GM12878 (cell line): ENCODE measurements around the gene UHRF1. TPM values are rescaled to one million over a fixed set of nuclear protein-coding genes. Genes with fewer than 3 reads are reported as not detected.

Source experiments
- ATAC-seq: fragments of 200-7000 bp; cut with Tn5 transposase; 3 replicates; pipeline ENCODE4 v1.9.1; 2020; ENCODE audit warnings: mild to moderate bottlenecking, moderate library complexity
- BruUV-seq: library from RNA; stranded (reverse); fragments of 400-500 nt; replicated peaks from 2 replicates; lab custom pipeline; 2021; lab: Mats Ljungman, UMichigan
- CTCF ChIA-PET: fragments of 300-600 bp; sonication (Branson Sonifier 250); formaldehyde crosslinking; extraction: SDS; loops from one replicate; lab custom pipeline; 2021; ENCODE audit warnings: inconsistent platforms; lab: Yijun Ruan, JAX
- POLR2A ChIA-PET: fragments of 350-600 bp; formaldehyde crosslinking; extraction: SDS; loops from one replicate; lab custom pipeline; 2021; ENCODE audit warnings: inconsistent platforms; lab: Charles Lee
- RAD21 ChIA-PET: fragments of 300-600 bp; sonication (Branson Sonifier 250); formaldehyde crosslinking; loops from one replicate; lab custom pipeline; 2023; ENCODE audit warnings: antibody characterized with exemption; ENCODE audit not compliant: unreplicated experiment; lab: Charles Lee
- SMC1A ChIA-PET: fragments of 300-600 bp; sonication (Branson Sonifier 250); formaldehyde crosslinking; loops from one replicate; lab custom pipeline; 2023; ENCODE audit not compliant: unreplicated experiment, uncharacterized antibody; lab: Charles Lee
- DNase-seq: peaks from one replicate; pipeline ENCODE4 v3.0.0-alpha.2; 2011; ENCODE audit warnings: low read depth, low spot score
- FAIRE-seq: peaks from 3 replicates; lab custom pipeline; 2011; peaks lifted over from hg19 to GRCh38; lab: Jason Lieb, UNC
- H2AFZ ChIP-seq: 2 replicates; pipeline ENCODE4 v1.6.0; 2011; ENCODE audit warnings: low read depth, low read length, control low read depth; ENCODE audit not compliant: control insufficient read depth
- H3K27ac ChIP-seq: 2 replicates; pipeline ENCODE4 v1.5.1; 2011; ENCODE audit warnings: control low read depth; ENCODE audit not compliant: control insufficient read depth, insufficient read depth
- H3K27me3 ChIP-seq, 2 experiments: replicated peaks in 1 of 2; 2 replicates each; pipeline versions ENCODE4 v1.6.0 to v1.6.1; 2011; ENCODE audit warnings: low read length in 1 of 2; ENCODE audit not compliant: control insufficient read depth in 2 of 2, insufficient read depth in 2 of 2
- H3K36me3 ChIP-seq, 2 experiments: 2 replicates each; pipeline ENCODE4 v1.5.1; 2011; ENCODE audit warnings: low read length in 1 of 2; ENCODE audit not compliant: control insufficient read depth in 2 of 2, insufficient read depth in 2 of 2
- H3K4me1 ChIP-seq: 2 replicates; pipeline ENCODE4 v1.6.1; 2011; ENCODE audit warnings: mild to moderate bottlenecking, low read length, moderate library complexity, mixed read lengths; ENCODE audit not compliant: control insufficient read depth, insufficient read depth
- H3K4me2 ChIP-seq: 2 replicates; pipeline ENCODE4 v1.6.0; 2011; ENCODE audit warnings: control low read depth; ENCODE audit not compliant: control insufficient read depth, insufficient read depth
- H3K4me3 ChIP-seq: fragments of 200-600 bp; sonication (generic); 2 replicates; pipeline ENCODE4 v1.5.1; 2016
- H3K79me2 ChIP-seq: 2 replicates; pipeline ENCODE4 v1.6.0; 2011; ENCODE audit warnings: low read length; ENCODE audit not compliant: control insufficient read depth, insufficient read depth
- H3K9ac ChIP-seq: 2 replicates; pipeline ENCODE4 v1.8.0; 2011; ENCODE audit warnings: low read length, control low read depth, mixed read lengths; ENCODE audit not compliant: control insufficient read depth, insufficient read depth
- H3K9me3 ChIP-seq: replicated peaks from 3 replicates; pipeline ENCODE4 v1.5.1; 2011; ENCODE audit warnings: mild to moderate bottlenecking, low read length; ENCODE audit not compliant: control insufficient read depth, insufficient read depth
- H4K20me1 ChIP-seq: 2 replicates; pipeline ENCODE4 v1.6.0; 2011; ENCODE audit not compliant: control insufficient read depth, insufficient read depth
- ASH2L ChIP-seq: fragments of 300-600, 200-600 bp; sonication (generic); IDR thresholded peaks from 2 replicates; pipeline ENCODE4 v1.6.1; 2017; ENCODE audit warnings: low read depth, mild to moderate bottlenecking, borderline replicate concordance
- CREB1 ChIP-seq: IDR thresholded peaks from 2 replicates; pipeline ENCODE4 v1.6.1; 2012; ENCODE audit warnings: low read depth, mild to moderate bottlenecking, inconsistent platforms
- E2F4 ChIP-seq: IDR thresholded peaks from 2 replicates; pipeline ENCODE4 v1.6.1; 2012; ENCODE audit warnings: low read depth, low read length, improper control_type of control experiment
- ETV6 ChIP-seq, 2 experiments: fragments of 450-650 bp in 1 of 2; IDR thresholded peaks in 1 of 2; conservative IDR thresholded peaks in 1 of 2; 2 replicates each; pipeline ENCODE4 v1.6.1; 2014; ENCODE audit warnings: antibody characterized with exemption in 1 of 2, borderline replicate concordance in 1 of 2, low read depth in 1 of 2, mild to moderate bottlenecking in 1 of 2, moderate library complexity in 1 of 2
- FOS ChIP-seq: IDR thresholded peaks from 3 replicates; pipeline ENCODE4 v1.6.1; 2011; ENCODE audit warnings: borderline replicate concordance; ENCODE audit not compliant: insufficient read length; ENCODE audit errors: extremely low read depth
- HDGF ChIP-seq: fragments of 450-650 bp; IDR thresholded peaks from 2 replicates; pipeline ENCODE4 v1.6.1; 2016; ENCODE audit warnings: antibody characterized with exemption
- LARP7 ChIP-seq: fragments of 450-650 bp; IDR thresholded peaks from 2 replicates; pipeline ENCODE4 v1.6.1; 2017; ENCODE audit warnings: mild to moderate bottlenecking
- NFXL1 ChIP-seq: fragments of 450-650 bp; IDR thresholded peaks from 2 replicates; pipeline ENCODE4 v1.6.1; 2017; ENCODE audit warnings: antibody characterized with exemption, mild to moderate bottlenecking, borderline replicate concordance
- PKNOX1 ChIP-seq: fragments of 450-650 bp; IDR thresholded peaks from 2 replicates; pipeline ENCODE4 v1.6.1; 2016; ENCODE audit warnings: mild to moderate bottlenecking
- RFX5 ChIP-seq: IDR thresholded peaks from 2 replicates; pipeline ENCODE4 v1.6.1; 2011; ENCODE audit warnings: low read depth, low read length, improper control_type of control experiment
- YBX1 ChIP-seq: fragments of 450-650 bp; IDR thresholded peaks from 2 replicates; pipeline ENCODE4 v1.6.1; 2016; ENCODE audit warnings: antibody characterized with exemption
- ZNF384 ChIP-seq: IDR thresholded peaks from 2 replicates; pipeline ENCODE4 v1.6.1; 2012; ENCODE audit warnings: low read depth, mild to moderate bottlenecking, low read length, improper control_type of control experiment, borderline replicate concordance
- WGBS: methylation state at CpG from one replicate; pipeline ENCODE4 v1.1.6; 2016; ENCODE audit warnings: low lambda C conversion rate; ENCODE audit not compliant: insufficient replicate concordance, insufficient coverage; ENCODE audit errors: missing lambda C conversion rate; 5-methylcytosine and 5-hydroxymethylcytosine counted together
- in situ Hi-C: fragments of 300-500 bp; cut with MboI; formaldehyde crosslinking; loops from 9 replicates; pipeline ENCODE4 v1.14.3; 2018; ENCODE audit warnings: mixed read lengths
- intact Hi-C: fragments of 100-400 bp; cut with micrococcal nuclease; formaldehyde crosslinking; loops from one replicate; pipeline ENCODE4 v1.14.2; 2022; ENCODE audit not compliant: unreplicated experiment
- polyA plus RNA-seq, 11 experiments: library from polyadenylated mRNA; depleted of rRNA in 4 of 11; unstranded in 6 of 11; stranded (reverse) in 5 of 11; fragments of >200 nt; fragmentation: Nextera tagmentation in 4 of 11; fragmentation: Illumina TruSeq in 1 of 11; extraction: Ambion mirVana in 4 of 11; extraction: Trizol in 1 of 11; gene quantifications; 1 replicate in 1 of 11; 2 replicates in 10 of 11; pipeline versions ENCODE4 v1.2.1 to v1.2.3, GENCODE V29; 2011 to 2016; ENCODE audit warnings: inconsistent platforms in 2 of 11, missing spikeins in 2 of 11, low read depth in 1 of 11
- total RNA-seq, 4 experiments: library from RNA; depleted of rRNA in 3 of 4; stranded (reverse); fragments of >200 nt in 3 of 4; fragmentation: Illumina TruSeq in 1 of 4; extraction: Trizol in 1 of 4; gene quantifications; 2 replicates each; pipeline versions ENCODE4 v1.2.1 to v1.2.3, GENCODE V29; 2013 to 2021

UHRF1 gene
- total and polyA plus RNA-seq, 10 of the 15 experiments (the other 5 are each of a cell fraction or from before 2014, with no cell fraction given), result 13.0 to 109 (median 37.7) TPM

DNA sequence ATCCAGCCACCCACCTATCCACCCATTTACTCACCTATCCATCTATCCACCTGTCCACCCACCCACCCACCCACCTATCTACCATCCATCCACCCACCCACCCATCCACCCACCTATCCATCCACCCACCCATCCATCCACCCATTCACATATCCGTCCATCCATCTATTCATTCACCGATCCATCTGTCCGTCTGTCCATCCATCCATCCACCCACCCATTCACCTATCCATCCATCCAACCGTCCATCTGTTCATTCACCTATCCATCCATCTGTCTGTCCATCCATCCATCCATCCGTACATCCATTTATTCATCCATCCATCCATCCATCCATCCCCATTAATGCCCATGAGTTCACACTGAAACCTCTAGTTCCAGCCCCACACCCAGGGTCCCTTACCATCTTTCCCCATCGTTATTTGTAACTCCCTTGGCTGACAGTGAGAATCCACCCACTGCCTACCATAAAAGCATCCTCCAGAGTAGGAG is 90.9 kb downstream of the UHRF1 start:
- ChIA-PET RAD21 (no interaction called here), SMC1A (no interaction called here), CTCF (interaction anchor here (0.7 to 1.9 kb wide), 3 partner anchors 20 to 199 kb away, joined by 4 to 20 read pairs (median 4); no protein-coding TSS in a partner anchor), POLR2A (interaction anchor here (0.6 kb wide), 1 partner anchor 48 kb away, joined by 9 read pairs; no protein-coding TSS in a partner anchor)
- TF ChIP-seq E2F4 (no peak), ASH2L (no peak), CREB1 (no peak), RFX5 (no peak)
- no peak overlapping the region for H2AFZ ChIP-seq
- H3K4me2 ChIP-seq, result no peak overlapping the region
- H3K9me3 ChIP-seq, result no peaks in the 10 kb centered on the region
- ATAC-seq (no peak), FAIRE-seq (no peak), DNase-seq (no peak)
- peaks cover 6 to 9% of the 10 kb centered on the region in 2 experiments; a peak in 3 of 4 replicates for H3K36me3 ChIP-seq
- intact Hi-C loops, result no loop called here
- no peaks in the 10 kb centered on the region for H3K27me3 ChIP-seq
- peaks cover 23% of the 10 kb centered on the region for H3K79me2 ChIP-seq
- no peak overlapping the region for H3K9ac ChIP-seq
- in situ Hi-C loops, result no loop called here
- H3K4me3 ChIP-seq, result no peak overlapping the region
- H3K27ac ChIP-seq, result no peak overlapping the region
- H3K4me1 ChIP-seq, result no peaks in the 10 kb centered on the region
- WGBS, result 74% methylated on average over 5 of the region's 6 CpGs
- no peaks in the 10 kb centered on the region for H4K20me1 ChIP-seq
- BruUV-seq, result no TSS peak

- intact Hi-C loops, result no loop called here
- no peaks in the 10 kb centered on the region; the same call in 2 of the 3 replicates for H3K9me3 ChIP-seq
- WGBS, result 37% methylated on average over 3 of the region's 3 CpGs
- FAIRE-seq (peak; percentile 47), DNase-seq (no peak), ATAC-seq (peak; percentile 82)
- no TSS peak for BruUV-seq
- no peak overlapping the region for H3K4me3 ChIP-seq
- no peaks in the 10 kb centered on the region for H4K20me1 ChIP-seq
- SMC1A ChIA-PET, result interaction anchor here (1.2 to 1.9 kb wide), 2 partner anchors 26 to 30 kb away, joined by 4 to 9 read pairs; no protein-coding TSS in a partner anchor
- peaks cover 6 to 9% of the 10 kb centered on the region in 2 experiments; a peak in 3 of 4 replicates for H3K36me3 ChIP-seq
- H2AFZ ChIP-seq, result no peak overlapping the region
- no peaks in the 10 kb centered on the region for H3K4me1 ChIP-seq
- POLR2A ChIA-PET, result no interaction called here
- no peak overlapping the region for H3K4me2 ChIP-seq
- RAD21 ChIA-PET, result interaction anchor here (0.8 to 1.2 kb wide), 2 partner anchors 30 to 131 kb away, joined by 3 to 5 read pairs; no protein-coding TSS in a partner anchor
- peaks cover 27% of the 10 kb centered on the region for H3K79me2 ChIP-seq
- CTCF ChIA-PET, result interaction anchor here (0.8 to 1.9 kb wide), 7 partner anchors 14 to 130 kb away, joined by 3 to 20 read pairs (median 4); no protein-coding TSS in a partner anchor
- no peak overlapping the region for H3K9ac ChIP-seq
- no peaks in the 10 kb centered on the region for H3K27me3 ChIP-seq
- in situ Hi-C loops, result no loop called here
- no peak overlapping the region for H3K27ac ChIP-seq
- TF ChIP-seq ETV6 (conservative IDR thresholded peaks at IDR 0.05 in 1 of 2, IDR thresholded peaks at IDR 0.05 in 1 of 2; ENCODE audit: borderline replicate concordance in 1 of 2, low read depth in 1 of 2), result no peak
- TF ChIP-seq LARP7, result no peak
- no peak for TF ChIP-seq PKNOX1
- TF ChIP-seq FOS, result no peak
- TF ChIP-seq HDGF, result no peak
- no peak for TF ChIP-seq YBX1
- no peak for TF ChIP-seq ZNF384
- TF ChIP-seq NFXL1, result no peak
Observed at GRCh38 chr19:5001615-5002014, 92.3 kb downstream of the UHRF1 start.
